Esophagus muscularis mucosa (tissue), 4 donors: ENCODE results near the gene NRF1. TPM values are rescaled to one million over a fixed set of nuclear protein-coding genes. Genes with fewer than 3 reads are reported as not detected.
"Not testable (repeated sequence)": the region's sequence is repeated elsewhere in the genome, so short reads cannot be mapped to it uniquely, and the experiment has no call there.

Source experiments
- DNase-seq: peaks from one replicate; pipeline ENCODE4 v3.0.0-alpha.2; 2017; ENCODE audit errors: extremely low spot score
- H3K27ac ChIP-seq, 4 donors: fragments of 200-600 bp; sonication (generic); replicated peaks in 1 of 4; 1 replicate in 3 of 4; 2 replicates in 1 of 4; pipeline ENCODE4 v1.5.1; 2016 to 2019; ENCODE audit warnings: mild to moderate bottlenecking in 1 of 4
- H3K27me3 ChIP-seq, 4 donors: fragments of 200-600 bp; sonication (generic); one replicate each; pipeline versions ENCODE4 v1.5.1 to v1.6.0; 2016 to 2019
- H3K36me3 ChIP-seq, 4 donors: fragments of 200-600 bp; sonication (generic); one replicate each; pipeline ENCODE4 v1.5.1; 2016 to 2019
- H3K4me1 ChIP-seq, 4 donors: fragments of 200-600 bp; sonication (generic); one replicate each; pipeline ENCODE4 v1.5.1; 2016 to 2019
- H3K4me3 ChIP-seq, 4 donors: fragments of 200-600 bp; sonication (generic); 1 replicate in 2 of 4; 2 replicates in 2 of 4; pipeline ENCODE4 v1.5.1; 2016 to 2019; ENCODE audit warnings: mild to moderate bottlenecking in 4 of 4, moderate library complexity in 1 of 4
- H3K9me3 ChIP-seq, 4 donors: fragments of 200-600 bp; sonication (generic); 1 replicate in 3 of 4; 2 replicates in 1 of 4; pipeline ENCODE4 v1.5.1; 2016 to 2019
- CTCF ChIP-seq, 3 experiments: fragments of 200-600 bp in 2 of 3; fragments of 450-650 bp in 1 of 3; sonication (generic) in 2 of 3; IDR thresholded peaks; one replicate each; pipeline ENCODE4 v1.5.1; 2017 to 2019; ENCODE audit warnings: antibody characterized with exemption in 3 of 3, mild to moderate bottlenecking in 2 of 3, moderate library complexity in 1 of 3
- EP300 ChIP-seq: sonication (generic); formaldehyde crosslinking; IDR thresholded peaks from one replicate; pipeline ENCODE4 v1.6.1; 2017; ENCODE audit warnings: antibody characterized with exemption
- POLR2A ChIP-seq: fragments of 450-650 bp; IDR thresholded peaks from one replicate; pipeline ENCODE4 v1.6.1; 2017; ENCODE audit warnings: antibody characterized with exemption, moderate library complexity, mild to moderate bottlenecking, low read depth
- POLR2AphosphoS5 ChIP-seq, 2 donors: sonication (generic); formaldehyde crosslinking; IDR thresholded peaks; one replicate each; pipeline ENCODE4 v1.6.1; 2017; ENCODE audit warnings: antibody characterized with exemption in 2 of 2
- WGBS: methylation state at CpG from one replicate; pipeline ENCODE4 v1.1.5; 2018; 5-methylcytosine and 5-hydroxymethylcytosine counted together
- intact Hi-C: fragments of 100-400 bp; cut with DNase I; formaldehyde crosslinking; loops from one replicate; pipeline ENCODE4 v1.15.1; 2023
- total RNA-seq, 4 donors: library from RNA; depleted of rRNA; stranded (reverse); fragments of >200 nt; gene quantifications; one replicate each; pipeline versions ENCODE4 v1.1.0 to v1.2.1, GENCODE V29; 2016

Gene NRF1
- total RNA-seq, 4 donors from 2014 or later: 8.7 to 19.1 (median 15.9) TPM

DNA sequence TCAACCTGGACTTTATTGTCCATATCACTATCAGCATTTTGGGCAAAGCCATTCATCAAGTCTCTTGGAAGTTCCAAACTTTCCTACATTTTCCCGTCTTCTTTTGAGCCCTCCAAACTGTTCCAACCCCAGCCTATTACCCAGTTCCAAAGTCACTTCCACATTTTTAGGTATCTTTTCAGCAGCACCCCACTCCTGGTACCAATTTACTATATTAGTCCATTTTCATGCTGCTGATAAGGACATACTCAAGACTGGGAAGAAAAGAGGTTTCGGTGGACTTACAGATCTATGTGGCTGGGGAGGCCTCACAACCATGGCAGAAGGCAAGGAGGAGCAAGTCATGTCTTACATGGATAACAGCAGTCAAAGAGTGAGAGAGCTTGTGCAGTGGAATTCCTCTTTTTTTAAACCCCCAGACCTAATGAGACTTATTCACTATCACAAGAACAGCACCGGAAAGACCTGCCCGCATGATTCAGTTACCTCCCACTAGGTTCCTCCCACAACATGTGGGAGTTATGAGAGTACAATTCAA, 50.2 kb downstream of the NRF1 start:
- no peak for DNase-seq
- Histone ChIP-seq H3K4me1 (peaks cover 0 to 10% (median 4%) of the 10 kb centered on the region in 4 donors), H3K27ac (no peak overlapping the region), H3K4me3 (no peak overlapping the region), H3K36me3 (peaks cover 22 to 55% (median 44%) of the 10 kb centered on the region in 4 donors), H3K9me3 (peaks cover 0 to 7% (median 5%) of the 10 kb centered on the region in 4 donors), H3K27me3 (no peaks in the 10 kb centered on the region)
- intact Hi-C loops: no loop called here
- 98% methylated on average over 4 of the region's 4 CpGs for WGBS
- TF ChIP-seq CTCF (IDR thresholded peaks at IDR 0.05): no peak
- TF ChIP-seq EP300: no peak

DNA sequence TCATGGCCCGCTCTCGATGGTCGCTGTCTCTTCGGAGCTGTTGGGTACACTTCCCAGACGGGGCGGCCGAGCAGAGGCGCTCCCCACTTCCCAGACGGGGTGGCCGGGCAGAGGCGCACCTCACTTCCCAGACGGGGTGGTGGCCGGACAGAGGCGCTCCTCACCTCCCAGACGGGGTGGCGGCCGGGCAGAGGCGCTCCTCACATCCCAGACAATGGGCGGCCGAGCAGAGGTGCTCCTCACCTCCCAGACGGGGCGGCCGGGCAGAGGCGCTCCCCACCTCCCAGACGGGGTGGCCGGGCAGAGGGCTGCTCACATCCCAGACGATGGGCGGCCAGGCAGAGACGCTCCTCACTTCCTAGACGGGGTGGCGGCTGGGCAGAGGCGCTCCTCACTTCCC, 51.7 kb downstream of the NRF1 start:
- DNase-seq, H3K9me3 ChIP-seq, H3K4me3 ChIP-seq, H3K27ac ChIP-seq, H3K4me1 ChIP-seq, intact Hi-C loops, H3K27me3 ChIP-seq: not testable (repeated sequence)
- H3K36me3 ChIP-seq: peaks cover 12 to 42% (median 34%) of the 10 kb centered on the region in 4 donors
- 96% methylated on average over 20 of the region's 32 CpGs for WGBS

- Histone ChIP-seq H3K36me3 (peaks cover 4 to 33% (median 26%) of the 10 kb centered on the region in 4 donors), H3K27me3 (no peaks in the 10 kb centered on the region), H3K9me3 (peaks cover 0 to 7% (median 5%) of the 10 kb centered on the region in 4 donors), H3K4me3 (no peak overlapping the region), H3K4me1 (peaks cover 0 to 6% (median 3%) of the 10 kb centered on the region in 4 donors), H3K27ac (no peak overlapping the region)
- WGBS: 67% methylated on average over 5 of the region's 5 CpGs
- DNase-seq: no peak
- TF ChIP-seq EP300 (no peak), CTCF (IDR thresholded peaks at IDR 0.05) (peak; percentile 10 to 34 (median 18))
- intact Hi-C loops: no loop called here
Measured at GRCh38 chr7:129664029-129665012, 52.8 kb downstream of the NRF1 start.

DNA sequence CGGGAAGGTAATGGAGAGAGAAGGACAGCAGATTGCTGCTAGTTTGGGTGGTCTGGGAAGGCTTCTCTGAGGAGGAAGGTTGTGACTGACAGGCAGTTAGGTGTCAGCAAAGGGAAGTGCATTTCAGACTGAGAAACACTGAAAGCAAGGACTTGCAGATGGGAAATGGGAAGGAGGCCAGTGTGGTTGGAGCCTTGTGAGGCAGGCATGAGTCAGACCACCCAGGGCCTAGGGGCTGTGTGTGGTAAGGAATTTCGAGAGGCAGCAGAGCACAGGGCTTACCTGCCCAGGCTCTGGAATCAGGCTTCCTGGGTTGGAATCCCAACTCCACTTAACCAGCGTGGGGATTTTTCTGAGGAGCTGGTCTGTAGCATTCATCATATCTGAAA, 53.5 kb downstream of the NRF1 start:
- Histone ChIP-seq H3K27ac (no peak overlapping the region), H3K36me3 (peaks cover 0 to 26% (median 20%) of the 10 kb centered on the region in 4 donors), H3K27me3 (no peaks in the 10 kb centered on the region), H3K9me3 (peaks cover 0 to 7% (median 5%) of the 10 kb centered on the region in 4 donors), H3K4me1 (peaks cover 0 to 6% (median 3%) of the 10 kb centered on the region in 4 donors), H3K4me3 (no peak overlapping the region)
- intact Hi-C loops: no loop called here
- DNase-seq: no peak
- no peak for TF ChIP-seq POLR2AphosphoS5 (IDR thresholded peaks at IDR 0.05)
- TF ChIP-seq CTCF (IDR thresholded peaks at IDR 0.05): no peak
- no peak for TF ChIP-seq POLR2A
- no peak for TF ChIP-seq EP300
- 77% methylated on average over 3 of the region's 3 CpGs for WGBS

- TF ChIP-seq EP300 (no peak), POLR2AphosphoS5 (IDR thresholded peaks at IDR 0.05) (no peak), POLR2A (no peak), CTCF (IDR thresholded peaks at IDR 0.05) (no peak)
- WGBS: 97% methylated on average over 4 of the region's 4 CpGs
- H3K9me3 ChIP-seq: no peaks in the 10 kb centered on the region
- no peak overlapping the region for H3K27ac ChIP-seq
- peaks cover 0 to 12% (median 5%) of the 10 kb centered on the region in 4 donors for H3K36me3 ChIP-seq
- no peaks in the 10 kb centered on the region for H3K27me3 ChIP-seq
- DNase-seq: no peak
- intact Hi-C loops: no loop called here
- H3K4me3 ChIP-seq: no peak overlapping the region
- H3K4me1 ChIP-seq: peaks cover 0 to 13% (median 3%) of the 10 kb centered on the region in 4 donors
Measured at GRCh38 chr7:129667116-129667515, 55.6 kb downstream of the NRF1 start.
